ENCODE results near the gene PLOD2. TPM values are rescaled to one million over a fixed set of nuclear protein-coding genes. Genes with fewer than 3 reads are reported as not detected.
A peak's percentile ranks its signal among the peaks of the same experiment; 100 is the strongest.

PLOD2 gene
- total RNA-seq, 1 experiment from 2014 or later, result 19.3 TPM

- Histone ChIP-seq H3K23me2 (ENCODE audit: insufficient read length, low read depth, low read length, poor library complexity, severe bottlenecking) (no peaks in the 10 kb centered on the region), H2BK12ac (ENCODE audit: insufficient read length, low read depth, low read length) (no peak overlapping the region), H2AK5ac (ENCODE audit: insufficient read length, low read length) (no peak overlapping the region), H4K8ac (replicated peaks; ENCODE audit: insufficient read length, low read depth, low read length) (no peak overlapping the region), H3K79me1 (ENCODE audit: insufficient read depth, low read depth, low read length, poor library complexity, severe bottlenecking) (no peaks in the 10 kb centered on the region), H2BK15ac (ENCODE audit: low read depth, low read length) (no peak overlapping the region), H3K9ac (ENCODE audit: extremely low read depth, insufficient read length, low read length) (no peak overlapping the region), H2AFZ (ENCODE audit: low read length) (no peak overlapping the region), H3K27me3 (ENCODE audit: insufficient read depth, low read length) (no peaks in the 10 kb centered on the region), H3T11ph (ENCODE audit: low read length) (no peak overlapping the region), H3K14ac (ENCODE audit: insufficient read depth, low read length) (no peak overlapping the region), H3K18ac (ENCODE audit: insufficient read length, low read depth, low read length) (no peak overlapping the region), H2BK120ac (ENCODE audit: low read depth, low read length, poor library complexity, severe bottlenecking) (no peak overlapping the region), H4K5ac (ENCODE audit: insufficient read length, low read depth, low read length) (no peak overlapping the region), H3K79me2 (ENCODE audit: insufficient read depth, low read length) (no peaks in the 10 kb centered on the region), H3K23ac (ENCODE audit: insufficient read length, low read depth, low read length) (no peak overlapping the region), H2BK20ac (ENCODE audit: low read depth, low read length, poor library complexity, severe bottlenecking) (no peak overlapping the region), H3K4ac (ENCODE audit: low read depth, low read length) (no peak overlapping the region), H4K20me1 (ENCODE audit: control insufficient read depth, insufficient read depth, insufficient read length) (no peaks in the 10 kb centered on the region), H2BK5ac (ENCODE audit: insufficient read length, low read length) (no peak overlapping the region), H3K4me1 (ENCODE audit: insufficient read depth, low read length) (no peaks in the 10 kb centered on the region), H3K27ac (ENCODE audit: insufficient read length, low read depth, low read length) (no peak overlapping the region), H3K56ac (ENCODE audit: insufficient read length, low read depth, low read length) (no peak overlapping the region), H3K9me3 (ENCODE audit: control insufficient read depth, low read depth, low read length) (no peaks in the 10 kb centered on the region), H4K91ac (ENCODE audit: insufficient read length, low read depth, low read length) (no peak overlapping the region), H3K4me2 (ENCODE audit: insufficient read depth, insufficient read length, low read length) (no peak overlapping the region)
- Mint-ChIP-seq H3K4me1 (0 out of 4 replicates have a peak, but pooled peaks cover 0 to 2% of the 10 kb centered on the region in 2 experiments), H3K9me3 (no peaks in the 10 kb centered on the region), H3K4me3 (no peak overlapping the region), H3K27ac (peak overlapping the region in 1 of 3 experiments; percentile 60; a peak in 1 of 7 replicates), H3K27me3 (ENCODE audit: low read depth) (no peaks in the 10 kb centered on the region), H3K36me3 (ENCODE audit: insufficient read depth in 1 of 3, low read depth in 3 of 3) (peaks cover 3 to 7% (median 7%) of the 10 kb centered on the region in 3 experiments; a peak in 5 of 7 replicates)
- WGBS (ENCODE audit: extremely low coverage, insufficient read length, low lambda C conversion rate), result no CpG with 5 or more reads among the region's 2 CpGs
- TF ChIP-seq CTCF (conservative IDR thresholded peaks at IDR 0.05), result no peak
- DNase-seq, result no peak
Observed at GRCh38 chr3:146080578-146080977, 80.4 kb downstream of the PLOD2 start.

Data from H9 (cell line).